DND-41 (cell line): ENCODE data around the gene RBM10.

Experiments
- ATAC-seq: fragments of 200-7000 bp; cut with Tn5 transposase; 3 replicates; pipeline ENCODE4 v1.9.1; 2021; ENCODE audit warnings: low read depth; ENCODE audit not compliant: insufficient read depth
- DNase-seq: peaks from one replicate; pipeline ENCODE4 v3.0.0-alpha.2; 2020
- H2AFZ ChIP-seq: 2 replicates; pipeline ENCODE4 v1.6.0; 2012; ENCODE audit warnings: low read depth, low read length
- H3K27ac ChIP-seq: 2 replicates; pipeline ENCODE4 v1.5.1; 2012; ENCODE audit warnings: low read length, inconsistent platforms
- H3K27me3 ChIP-seq: fragments of 200-600 bp; sonication (generic); 2 replicates; pipeline ENCODE4 v1.6.0; 2012; ENCODE audit warnings: low read length, mild to moderate bottlenecking, inconsistent platforms; ENCODE audit not compliant: insufficient read depth, poor library complexity
- H3K36me3 ChIP-seq: 2 replicates; pipeline ENCODE4 v1.5.1; 2012; ENCODE audit warnings: low read length, inconsistent platforms; ENCODE audit not compliant: insufficient read depth
- H3K4me1 ChIP-seq: 2 replicates; pipeline ENCODE4 v1.5.1; 2012; ENCODE audit warnings: mild to moderate bottlenecking, low read length; ENCODE audit not compliant: insufficient read depth
- H3K4me2 ChIP-seq: 2 replicates; pipeline ENCODE4 v1.6.0; 2012; ENCODE audit warnings: mild to moderate bottlenecking, moderate library complexity, low read length, inconsistent platforms; ENCODE audit not compliant: insufficient read depth
- H3K4me3 ChIP-seq, 2 experiments: fragments of 200-600 bp in 1 of 2; shearing (Covaris generic) in 1 of 2; 2 replicates each; pipeline ENCODE4 v1.5.1; 2012 to 2016; ENCODE audit warnings: inconsistent platforms in 2 of 2, low read length in 2 of 2, mild to moderate bottlenecking in 2 of 2, low read depth in 1 of 2, moderate library complexity in 1 of 2
- H3K79me2 ChIP-seq: 2 replicates; pipeline ENCODE4 v1.6.0; 2012; ENCODE audit warnings: low read length, inconsistent platforms; ENCODE audit not compliant: insufficient read depth
- H3K9ac ChIP-seq: 2 replicates; pipeline ENCODE4 v1.6.0; 2012; ENCODE audit warnings: low read depth, mild to moderate bottlenecking, inconsistent platforms, low read length, moderate library complexity
- H3K9me3 ChIP-seq: 2 replicates; pipeline ENCODE4 v1.5.1; 2012; ENCODE audit warnings: low read length, moderate library complexity, mild to moderate bottlenecking, inconsistent platforms; ENCODE audit not compliant: insufficient read depth, severe bottlenecking
- H4K20me1 ChIP-seq: 2 replicates; pipeline ENCODE4 v1.6.0; 2012; ENCODE audit warnings: low read length; ENCODE audit not compliant: insufficient read depth
- CTCF ChIP-seq: IDR thresholded peaks from 2 replicates; pipeline ENCODE4 v1.5.1; 2012; ENCODE audit warnings: borderline replicate concordance, low read length, moderate library complexity, mild to moderate bottlenecking; ENCODE audit not compliant: poor library complexity, severe bottlenecking; ENCODE audit errors: extremely low read depth
- EZH2 ChIP-seq: IDR thresholded peaks from 3 replicates; pipeline ENCODE4 v1.6.1; 2012; ENCODE audit warnings: borderline replicate concordance, low read depth, mild to moderate bottlenecking, moderate library complexity, low read length, inconsistent platforms; ENCODE audit not compliant: severe bottlenecking

The RBM10 gene

DNA sequence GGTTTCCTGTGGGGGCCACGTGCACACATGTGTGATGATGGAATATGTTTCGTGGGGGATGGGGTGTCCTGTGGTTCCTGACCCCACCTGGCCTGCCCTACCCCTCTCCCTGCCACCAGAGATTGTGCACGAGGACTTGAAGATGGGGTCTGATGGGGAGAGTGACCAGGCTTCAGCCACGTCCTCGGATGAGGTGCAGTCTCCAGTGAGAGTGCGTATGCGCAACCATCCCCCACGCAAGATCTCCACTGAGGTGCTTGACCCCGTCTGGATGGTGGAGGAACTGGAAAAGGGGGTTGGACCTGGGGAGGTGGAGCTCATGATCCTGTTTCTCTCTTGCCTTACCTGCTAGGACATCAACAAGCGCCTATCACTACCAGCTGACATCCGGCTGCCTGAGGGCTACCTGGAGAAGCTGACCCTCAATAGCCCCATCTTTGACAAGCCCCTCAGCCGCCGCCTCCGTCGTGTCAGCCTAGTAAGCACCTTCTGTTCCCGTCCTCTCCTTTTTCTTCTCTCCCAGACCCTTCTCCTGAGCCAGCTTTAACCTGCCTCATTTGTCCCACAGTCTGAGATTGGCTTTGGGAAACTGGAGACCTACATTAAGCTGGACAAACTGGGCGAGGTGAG, 79.4 kb downstream of the RBM10 start:
- DNase-seq (no peak), ATAC-seq (no peak)
- Histone ChIP-seq H2AFZ (no peak overlapping the region), H3K9me3 (no peaks in the 10 kb centered on the region), H3K4me2 (no peak overlapping the region), H3K4me1 (peaks cover 23% of the 10 kb centered on the region), H3K27ac (no peak overlapping the region), H3K9ac (no peak overlapping the region), H3K79me2 (peaks cover 38% of the 10 kb centered on the region), H3K4me3 (no peak overlapping the region), H4K20me1 (peaks cover 47% of the 10 kb centered on the region), H3K36me3 (peaks cover 88% of the 10 kb centered on the region), H3K27me3 (no peaks in the 10 kb centered on the region)
- no peak for TF ChIP-seq EZH2
- no peak for TF ChIP-seq CTCF

GRCh38 chrX:47224896-47225290, 79.9 kb downstream of the RBM10 start:
- peaks cover 91% of the 10 kb centered on the region for H3K36me3 ChIP-seq
- ATAC-seq (no peak), DNase-seq (no peak)
- no peaks in the 10 kb centered on the region for H3K27me3 ChIP-seq
- H3K4me2 ChIP-seq = no peak overlapping the region
- H3K4me1 ChIP-seq = peaks cover 18% of the 10 kb centered on the region
- no peaks in the 10 kb centered on the region for H3K9me3 ChIP-seq
- no peak overlapping the region for H3K4me3 ChIP-seq
- H3K9ac ChIP-seq = no peak overlapping the region
- H4K20me1 ChIP-seq = peaks cover 42% of the 10 kb centered on the region
- no peak overlapping the region for H2AFZ ChIP-seq
- TF ChIP-seq EZH2 = no peak
- no peak for TF ChIP-seq CTCF
- H3K79me2 ChIP-seq = peaks cover 32% of the 10 kb centered on the region
- no peak overlapping the region for H3K27ac ChIP-seq

DNA sequence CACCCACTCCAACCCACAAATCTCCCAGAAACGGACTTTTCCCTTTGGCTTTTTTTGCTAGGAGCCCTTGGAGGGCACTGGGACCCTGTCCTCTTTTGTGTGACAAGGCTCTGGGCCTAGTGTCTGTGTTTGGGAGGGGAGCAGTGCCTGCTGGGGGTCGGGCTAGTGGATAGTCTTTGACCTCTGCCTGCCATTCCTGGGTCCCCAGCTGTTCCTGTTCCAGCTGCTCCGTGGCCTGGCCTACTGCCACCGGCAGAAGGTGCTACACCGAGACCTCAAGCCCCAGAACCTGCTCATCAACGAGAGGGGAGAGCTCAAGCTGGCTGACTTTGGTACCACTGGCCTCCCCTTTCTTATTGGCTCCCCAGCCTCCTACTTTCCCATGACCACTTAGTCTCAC, 81.0 kb downstream of the RBM10 start:
- ATAC-seq (no peak), DNase-seq (no peak)
- H3K4me1 ChIP-seq = peaks cover 6% of the 10 kb centered on the region; the same call in 1 of the 2 replicates
- no peak overlapping the region for H3K9ac ChIP-seq
- peaks cover 80% of the 10 kb centered on the region for H3K36me3 ChIP-seq
- no peaks in the 10 kb centered on the region for H3K9me3 ChIP-seq
- H2AFZ ChIP-seq = no peak overlapping the region
- no peak overlapping the region for H3K4me2 ChIP-seq
- no peak overlapping the region for H3K4me3 ChIP-seq
- peaks cover 30% of the 10 kb centered on the region for H4K20me1 ChIP-seq
- peaks cover 21% of the 10 kb centered on the region for H3K79me2 ChIP-seq
- no peak overlapping the region for H3K27ac ChIP-seq
- no peak for TF ChIP-seq EZH2
- TF ChIP-seq CTCF = no peak
- H3K27me3 ChIP-seq = no peaks in the 10 kb centered on the region
